SK-N-MC (cell line): ENCODE results near the gene FAM53B.

Experiments
- EZH2 ChIP-seq: fragments of 200-600 bp; sonication (generic); IDR thresholded peaks from one replicate; pipeline ENCODE4 v1.6.1; 2017; ENCODE audit warnings: antibody characterized with exemption
- FOXP2 ChIP-seq: optimal IDR thresholded peaks from 2 replicates; pipeline ENCODE3; 2011; ENCODE audit warnings: mild to moderate bottlenecking, moderate library complexity; ENCODE audit not compliant: insufficient read depth; ENCODE audit errors: extremely low read length, control extremely low read depth
- POLR2AphosphoS5 ChIP-seq: IDR thresholded peaks from 2 replicates; pipeline ENCODE4 v1.6.1; 2012; ENCODE audit warnings: mild to moderate bottlenecking, low read depth, low read length, borderline replicate concordance

- TF ChIP-seq EZH2 = no peak
- TF ChIP-seq POLR2AphosphoS5 = no peak
- no peak for TF ChIP-seq FOXP2
Observed at GRCh38 chr10:124703778-124704427, 40.3 kb downstream of the FAM53B start.
